GM12874 (cell line): ENCODE results near the gene FGR.
A peak's percentile ranks its signal among the peaks of the same experiment; 100 is the strongest.

Experiments
- CTCF ChIP-seq: IDR thresholded peaks from 2 replicates; pipeline ENCODE4 v1.5.1; 2011; ENCODE audit warnings: low read depth, mild to moderate bottlenecking, control low read depth, low read length, moderate library complexity; ENCODE audit not compliant: insufficient read depth

The FGR gene

GRCh38 chr1:27646676-27647075 is 11.7 kb upstream of the FGR start:
- TF ChIP-seq CTCF: no peak

GRCh38 chr1:27645071-27645415 is 10.1 kb upstream of the FGR start:
- no peak for TF ChIP-seq CTCF

DNA sequence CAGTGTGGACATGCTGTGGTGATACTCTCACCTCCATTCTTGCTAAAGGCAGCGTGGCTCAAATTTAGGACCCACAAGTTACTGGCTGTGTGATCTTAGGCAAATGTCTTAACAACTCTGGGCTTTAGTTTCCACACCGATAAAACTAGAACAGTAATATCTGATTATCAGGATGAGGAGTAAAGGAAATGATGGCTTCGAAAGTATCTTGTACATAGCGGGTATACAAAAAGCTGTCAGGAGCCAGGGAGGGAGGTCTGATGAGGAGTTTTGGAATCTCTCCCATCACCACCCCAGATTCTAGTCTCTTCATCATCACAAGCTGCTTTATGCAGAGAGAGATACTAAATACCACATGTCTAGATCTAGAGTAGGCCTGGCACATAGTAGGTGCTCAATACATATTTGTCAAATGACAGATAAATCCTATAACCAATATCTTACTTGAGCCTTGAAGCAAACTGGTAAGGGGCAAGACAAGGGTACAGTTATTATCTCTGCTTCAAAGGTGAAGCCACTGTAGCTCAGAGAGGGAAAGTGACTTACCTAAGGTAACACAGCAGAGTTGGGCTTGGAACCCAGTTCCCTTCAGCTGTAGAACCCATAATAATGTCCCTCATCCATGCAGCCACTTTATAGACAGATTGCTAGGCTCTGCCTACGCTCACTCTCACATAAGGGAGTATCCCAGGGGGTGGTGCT is 9.5 kb upstream of the FGR start:
- TF ChIP-seq CTCF: no peak

- TF ChIP-seq CTCF: peak; percentile 89
These were observed 8.8 kb upstream of the FGR start for GRCh38 chr1:27643600-27644368.

GRCh38 chr1:27638805-27639204 is 3.8 kb upstream of the FGR start:
- no peak for TF ChIP-seq CTCF

DNA sequence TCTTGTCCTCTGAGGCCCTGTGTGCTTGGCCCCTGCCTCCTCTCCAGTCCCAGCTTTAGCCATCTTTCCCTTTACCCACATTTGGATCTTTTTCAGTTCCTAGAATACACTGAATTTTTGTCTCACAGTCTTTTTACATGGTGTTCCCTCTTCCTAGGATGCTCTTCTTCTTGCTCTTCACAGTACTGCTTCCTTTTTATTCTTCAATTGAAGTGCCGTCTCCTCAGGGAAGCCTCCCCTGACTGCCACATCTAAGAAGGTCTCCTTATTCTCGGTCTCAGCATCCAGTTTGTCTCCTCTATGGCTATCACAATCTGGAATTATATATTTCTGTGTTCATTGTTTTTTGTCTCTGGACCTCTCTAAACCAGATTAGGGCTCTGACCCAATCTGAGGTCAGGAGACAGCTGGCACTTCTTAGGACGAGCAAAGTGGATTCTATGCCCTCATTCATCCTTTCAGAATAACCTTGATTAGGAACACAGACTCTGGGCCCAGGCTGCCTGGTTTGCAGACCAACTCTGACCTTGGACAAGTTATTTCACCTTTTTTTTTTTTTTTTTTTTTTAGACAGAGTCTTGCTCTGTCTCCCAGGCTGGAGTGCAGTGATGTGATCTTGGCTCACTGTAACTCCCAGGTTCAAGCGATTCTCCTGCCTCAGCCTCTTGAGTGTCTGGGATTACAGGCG is 3.2 kb upstream of the FGR start:
- no peak for TF ChIP-seq CTCF

DNA sequence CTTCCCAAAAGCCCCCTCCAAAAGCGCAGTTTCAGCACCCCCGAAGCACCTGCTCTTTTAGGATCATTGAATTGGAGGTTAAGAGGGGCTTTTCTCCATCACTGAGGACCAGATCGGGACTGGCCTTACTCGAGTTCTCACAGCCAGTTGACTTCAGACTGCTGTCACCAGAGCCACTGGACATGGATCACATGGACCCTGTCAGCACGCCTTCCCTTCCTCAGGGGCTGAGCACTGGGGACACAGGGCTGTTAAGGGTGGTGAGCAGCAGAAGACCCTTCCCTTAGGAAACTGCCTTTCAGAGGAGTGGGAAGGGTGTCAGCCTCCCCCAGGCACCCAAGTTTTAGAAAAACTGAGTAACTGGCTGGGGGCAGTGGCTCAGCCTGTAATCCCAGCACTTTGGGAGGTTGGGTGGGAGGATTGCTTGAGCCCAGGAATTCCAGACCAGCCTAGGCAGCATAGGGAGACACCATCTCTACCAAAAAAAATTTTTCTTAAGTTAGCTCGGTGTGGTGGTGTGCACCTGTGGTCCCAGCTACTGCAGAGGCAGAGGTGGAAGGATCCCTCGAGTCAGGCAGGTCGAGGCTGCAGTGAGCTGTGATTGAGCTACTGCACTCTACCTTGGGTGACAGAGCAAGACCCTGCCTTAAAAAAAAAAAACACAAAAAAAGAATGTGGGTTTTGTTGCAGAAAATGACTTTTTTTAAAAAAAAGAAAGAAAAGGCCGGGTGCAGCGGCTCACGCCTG is 584 bp upstream of the FGR start:
- no peak for TF ChIP-seq CTCF
